GM23338 (cell line): ENCODE data around the gene OR1L1.

Experiments
- CTCF ChIP-seq, 2 experiments: fragments of 200-600 bp in 1 of 2; sonication (generic) in 1 of 2; conservative IDR thresholded peaks; 2 replicates each; pipeline versions ENCODE4 v1.5.1 to v1.6.1; 2016 to 2017; ENCODE audit warnings: antibody characterized with exemption in 2 of 2, low read depth in 2 of 2, mild to moderate bottlenecking in 2 of 2, moderate library complexity in 1 of 2
- EZH2 ChIP-seq: fragments of 200-600 bp; sonication (generic); IDR thresholded peaks from one replicate; pipeline ENCODE4 v1.8.0; 2017; ENCODE audit warnings: antibody characterized with exemption, mild to moderate bottlenecking, low read depth; ENCODE audit not compliant: unreplicated experiment

GRCh38 chr9:122684851-122685250, 23.3 kb downstream of the OR1L1 start:
- TF ChIP-seq CTCF (conservative IDR thresholded peaks at IDR 0.05; ENCODE audit: low read depth in 2 of 2) = no peak
- no peak for TF ChIP-seq EZH2
